GM23338 (cell line): ENCODE data around the gene CD4.

Source experiments
- CTCF ChIP-seq, 2 experiments: fragments of 200-600 bp in 1 of 2; sonication (generic) in 1 of 2; conservative IDR thresholded peaks; 2 replicates each; pipeline versions ENCODE4 v1.5.1 to v1.6.1; 2016 to 2017; ENCODE audit warnings: antibody characterized with exemption in 2 of 2, low read depth in 2 of 2, mild to moderate bottlenecking in 2 of 2, moderate library complexity in 1 of 2
- EZH2 ChIP-seq: fragments of 200-600 bp; sonication (generic); IDR thresholded peaks from one replicate; pipeline ENCODE4 v1.8.0; 2017; ENCODE audit warnings: antibody characterized with exemption, mild to moderate bottlenecking, low read depth; ENCODE audit not compliant: unreplicated experiment
- REST ChIP-seq: IDR thresholded peaks from one replicate; pipeline ENCODE4 v1.6.1; 2018; ENCODE audit warnings: antibody characterized with exemption; ENCODE audit not compliant: unreplicated experiment
- ZNF462 ChIP-seq: fragments of 250-450 bp; sonication (Bioruptor Pico); IDR thresholded peaks from 2 replicates; pipeline ENCODE4 v1.5.0; 2020; ENCODE audit warnings: mild to moderate bottlenecking, moderate library complexity

GRCh38 chr12:6772331-6772695, 17.0 kb upstream of the CD4 start, which contains the start of gene LAG3:
- TF ChIP-seq CTCF (conservative IDR thresholded peaks at IDR 0.05; ENCODE audit: low read depth in 2 of 2), result no peak
- no peak for TF ChIP-seq ZNF462 (CRISPR knock-in tag)
- TF ChIP-seq REST, result no peak
- TF ChIP-seq EZH2, result no peak
